GM12892 (cell line): ENCODE measurements around the gene GALNT10.

Experiments
- DNase-seq: peaks from one replicate; pipeline ENCODE4 v3.0.0; 2011; ENCODE audit not compliant: insufficient read length
- FAIRE-seq: peaks from 2 replicates; lab custom pipeline; 2011; peaks lifted over from hg19 to GRCh38; lab: Jason Lieb, UNC
- POLR2A ChIP-seq: IDR thresholded peaks from 2 replicates; pipeline ENCODE4 v1.6.1; 2011; ENCODE audit warnings: low read depth, low read length, control low read depth
- POLR2AphosphoS5 ChIP-seq: IDR thresholded peaks from 2 replicates; pipeline ENCODE4 v1.6.1; 2011; ENCODE audit warnings: low read depth, low read length, control low read depth
- TAF1 ChIP-seq: IDR thresholded peaks from 2 replicates; pipeline ENCODE4 v1.6.1; 2011; ENCODE audit warnings: low read depth, mild to moderate bottlenecking, control low read depth, low read length, borderline replicate concordance

GALNT10 gene

DNA sequence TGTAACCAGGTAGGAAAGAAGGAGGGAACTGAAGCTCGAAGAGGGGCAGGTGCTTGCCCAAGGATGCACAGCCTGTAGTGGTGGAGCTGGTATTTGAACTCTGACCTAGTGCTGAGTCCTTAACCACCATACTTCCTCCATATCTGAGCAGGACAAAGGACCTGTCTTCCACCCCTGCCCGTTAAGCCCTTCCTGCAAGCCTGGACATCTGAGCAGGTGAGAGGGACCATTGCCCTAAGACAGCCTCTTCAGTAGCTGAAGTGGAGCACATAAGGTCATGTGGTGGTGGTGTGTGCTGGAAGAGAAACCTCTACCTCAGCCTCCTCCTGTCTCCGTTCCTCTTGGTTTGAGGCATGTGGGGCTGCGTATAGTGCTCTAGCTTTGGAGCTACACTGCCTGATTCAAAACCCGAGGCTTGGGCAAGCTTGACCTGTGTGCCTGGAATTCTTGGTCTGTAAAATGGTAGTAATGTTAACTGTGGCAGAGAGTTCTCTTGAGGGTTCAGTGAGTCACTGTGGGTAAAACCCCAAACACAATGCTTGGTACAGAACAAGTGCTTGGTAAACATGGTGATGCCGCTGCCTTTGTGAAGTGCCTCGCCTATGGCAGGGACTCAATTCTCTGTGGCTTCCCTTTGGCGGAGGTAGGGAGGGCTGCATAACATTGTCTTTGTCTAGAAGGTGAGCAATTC is 7.4 kb downstream of the GALNT10 start:
- TF ChIP-seq TAF1 (no peak), POLR2A (no peak), POLR2AphosphoS5 (no peak)
- DNase-seq (no peak), FAIRE-seq (no peak)

DNA sequence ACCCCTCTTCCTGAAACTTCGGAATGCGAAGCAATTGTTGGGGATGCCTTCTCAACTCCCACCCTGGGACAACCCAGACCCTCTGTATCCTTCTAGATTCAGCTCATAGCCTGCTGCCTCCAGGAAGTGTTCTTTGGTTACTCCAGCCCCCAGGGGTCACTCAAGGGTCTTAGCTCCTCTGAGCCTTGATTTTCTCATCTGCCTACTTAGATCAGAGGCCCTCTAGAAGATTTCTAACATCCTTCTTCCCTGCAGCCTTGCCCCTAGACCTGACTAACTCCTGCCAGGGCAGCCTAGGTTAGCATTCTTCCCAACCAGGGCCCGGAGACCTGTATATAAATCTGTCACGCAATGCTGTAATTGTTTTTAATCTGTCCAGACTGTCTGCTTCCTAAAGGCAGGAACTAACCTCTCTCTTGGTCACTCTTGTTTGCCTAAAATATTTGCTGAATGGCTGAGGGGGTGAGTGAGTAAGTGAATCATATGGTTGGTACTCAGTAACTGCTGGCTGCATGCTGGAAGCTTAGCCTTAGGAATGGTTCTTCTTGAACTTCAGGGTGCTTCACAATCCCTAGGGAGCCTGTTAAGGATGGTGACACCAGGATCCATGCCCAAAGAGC is 8.2 kb downstream of the GALNT10 start:
- FAIRE-seq (no peak), DNase-seq (no peak)
- TF ChIP-seq POLR2A, result no peak
- no peak for TF ChIP-seq POLR2AphosphoS5
- TF ChIP-seq TAF1, result no peak

DNA sequence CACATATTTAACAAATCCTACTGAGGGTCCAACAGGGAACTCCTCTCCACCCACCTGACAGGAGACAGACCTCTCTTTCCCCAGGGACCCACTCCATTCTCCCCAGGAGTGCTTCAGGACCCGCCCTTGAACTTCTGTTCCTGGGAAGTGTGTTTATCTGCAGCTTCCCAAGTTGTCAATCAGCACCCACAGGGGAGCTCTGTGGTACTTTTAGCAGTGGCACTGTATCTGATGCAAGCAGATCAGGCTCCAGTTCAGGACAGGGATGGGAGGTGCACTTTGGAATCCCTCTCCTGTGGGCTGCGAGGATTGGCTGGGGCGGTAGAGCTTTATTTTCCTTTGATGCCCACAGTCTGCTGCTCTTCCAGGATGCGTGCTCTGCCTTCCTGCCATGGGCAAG is 8.7 kb downstream of the GALNT10 start:
- FAIRE-seq (no peak), DNase-seq (no peak)
- TF ChIP-seq POLR2A, result no peak
- no peak for TF ChIP-seq TAF1
- no peak for TF ChIP-seq POLR2AphosphoS5

DNA sequence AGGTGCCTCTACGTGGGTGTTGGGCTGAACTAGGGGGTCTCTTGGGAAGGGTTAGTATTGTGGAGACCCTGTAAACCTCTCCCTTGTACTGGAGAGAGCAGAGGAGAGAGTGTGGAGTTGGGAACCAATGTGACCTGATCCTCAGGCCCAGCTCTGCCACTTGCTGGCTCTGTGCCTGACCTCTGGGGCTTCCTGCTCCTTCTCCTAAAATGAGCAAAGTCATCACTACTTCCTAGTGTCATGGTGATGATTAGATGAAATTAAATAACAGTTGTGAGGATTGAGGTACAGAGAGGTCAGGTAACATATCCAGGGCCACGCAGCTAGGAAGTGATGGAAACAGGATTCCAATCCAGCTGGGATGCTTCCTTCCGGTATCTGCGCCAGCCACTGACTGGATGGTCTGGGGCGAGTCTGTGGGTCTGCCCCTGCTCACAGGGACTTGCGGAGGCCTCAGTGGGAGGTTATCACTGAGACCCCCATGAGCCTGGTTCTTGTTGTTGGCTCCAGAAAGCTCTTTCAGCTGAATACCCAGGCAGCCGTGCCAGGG is 9.2 kb downstream of the GALNT10 start:
- no peak for FAIRE-seq
- DNase-seq, result no peak

DNA sequence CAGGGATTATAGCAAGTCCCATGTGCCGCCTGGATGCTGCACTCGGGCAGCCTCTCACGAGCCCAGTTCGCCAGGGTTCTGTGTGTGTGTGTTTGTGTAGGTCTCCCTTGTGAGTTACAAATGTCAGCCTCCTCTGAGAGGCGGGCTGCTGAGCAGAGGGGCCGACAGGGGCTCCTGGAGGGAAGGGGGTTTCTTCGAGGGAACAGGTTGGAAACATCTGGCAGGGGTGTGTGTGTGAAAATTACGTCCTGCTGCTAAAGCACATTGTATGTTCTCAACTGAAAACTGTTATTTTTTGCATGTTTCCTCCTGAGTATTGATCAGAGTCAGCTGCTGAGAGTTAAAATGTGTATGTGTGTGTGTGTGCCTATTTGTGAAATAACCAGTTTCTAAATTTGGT is 9.7 kb downstream of the GALNT10 start:
- TF ChIP-seq TAF1 (no peak), POLR2AphosphoS5 (no peak)
- DNase-seq, result no peak
- FAIRE-seq, result no peak

More for the DNA sequence above, 9.2 kb downstream of the GALNT10 start:
- TF ChIP-seq POLR2AphosphoS5 (no peak), POLR2A (no peak), TAF1 (no peak)

DNA sequence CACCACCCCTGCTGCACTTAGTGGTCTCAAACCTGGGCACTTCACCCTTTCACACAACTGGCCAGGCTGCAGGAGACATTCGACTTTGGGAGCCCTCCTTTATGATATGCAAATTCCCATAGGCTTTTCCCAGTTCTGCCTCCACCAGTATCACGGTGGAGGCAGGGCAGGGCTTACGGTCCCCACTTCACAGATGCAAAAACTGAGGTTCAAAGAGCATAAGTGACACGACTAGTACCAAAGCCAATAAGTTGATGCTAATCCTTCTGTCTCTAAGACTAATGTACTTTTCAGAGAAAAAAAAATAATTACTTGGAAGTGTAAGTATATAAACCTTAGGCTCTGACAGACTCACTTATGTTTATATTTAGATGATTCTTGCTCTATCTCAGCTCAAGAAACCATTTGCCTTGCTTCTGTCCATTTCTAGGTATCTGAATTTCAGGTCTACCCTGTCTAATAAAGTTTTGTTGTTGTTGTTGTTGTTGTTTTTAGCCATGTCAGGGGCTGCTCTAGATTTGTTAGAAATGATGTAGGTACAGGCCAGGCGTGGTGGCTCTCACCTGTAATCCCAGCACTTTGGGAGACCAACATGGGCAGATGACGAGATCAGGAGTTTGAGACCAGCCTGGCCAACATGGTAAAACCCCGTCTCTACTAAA is 10.7 kb downstream of the GALNT10 start:
- FAIRE-seq, result no peak
- TF ChIP-seq POLR2AphosphoS5, result no peak
- TF ChIP-seq TAF1, result no peak
- TF ChIP-seq POLR2A, result no peak
- DNase-seq, result no peak

DNA sequence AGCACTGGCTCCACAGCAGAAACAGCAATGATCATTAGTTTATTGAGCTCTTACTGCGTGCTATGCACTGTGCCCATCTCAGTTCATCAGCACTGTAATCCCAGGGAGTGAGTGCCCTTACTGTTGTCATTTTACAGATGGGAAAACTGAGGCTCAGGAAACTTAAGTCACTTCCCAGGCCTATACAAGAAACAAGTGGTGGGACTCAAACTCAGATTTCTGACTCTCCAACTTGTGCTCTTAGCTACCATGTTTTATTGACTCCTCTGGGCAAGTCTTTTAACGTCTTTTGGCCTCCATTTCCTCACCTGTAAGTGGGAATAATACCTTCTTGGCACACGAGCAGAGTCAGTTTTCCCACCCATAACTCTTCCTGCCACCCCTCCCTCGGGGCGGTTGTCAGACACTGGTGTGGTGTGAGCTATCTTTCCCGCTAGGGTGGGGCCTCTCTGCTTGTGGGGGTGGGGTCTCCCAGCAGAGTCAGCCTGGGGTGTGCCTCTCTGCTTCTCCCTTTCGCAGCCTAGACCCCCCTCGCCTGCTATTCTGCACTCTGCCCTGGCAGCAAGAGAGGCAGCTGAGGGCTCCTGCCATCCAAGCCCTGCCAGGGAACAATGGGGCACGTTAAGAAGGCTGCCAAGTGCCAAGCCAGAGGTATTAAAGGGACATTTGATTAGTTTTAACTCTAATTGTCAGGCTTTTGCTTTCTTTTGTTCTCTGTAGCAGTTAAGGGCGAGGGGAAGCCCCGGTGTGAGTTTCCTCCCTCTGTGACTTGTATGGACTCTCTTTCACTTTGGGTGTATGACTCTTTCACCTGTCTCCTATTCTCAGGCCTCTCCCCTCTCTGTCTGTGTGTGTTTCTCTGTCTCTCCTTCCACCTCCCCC is 12.1 kb downstream of the GALNT10 start:
- TF ChIP-seq TAF1 (no peak), POLR2A (no peak), POLR2AphosphoS5 (no peak)
- FAIRE-seq (peak; percentile 33), DNase-seq (peak; percentile 52)

DNA sequence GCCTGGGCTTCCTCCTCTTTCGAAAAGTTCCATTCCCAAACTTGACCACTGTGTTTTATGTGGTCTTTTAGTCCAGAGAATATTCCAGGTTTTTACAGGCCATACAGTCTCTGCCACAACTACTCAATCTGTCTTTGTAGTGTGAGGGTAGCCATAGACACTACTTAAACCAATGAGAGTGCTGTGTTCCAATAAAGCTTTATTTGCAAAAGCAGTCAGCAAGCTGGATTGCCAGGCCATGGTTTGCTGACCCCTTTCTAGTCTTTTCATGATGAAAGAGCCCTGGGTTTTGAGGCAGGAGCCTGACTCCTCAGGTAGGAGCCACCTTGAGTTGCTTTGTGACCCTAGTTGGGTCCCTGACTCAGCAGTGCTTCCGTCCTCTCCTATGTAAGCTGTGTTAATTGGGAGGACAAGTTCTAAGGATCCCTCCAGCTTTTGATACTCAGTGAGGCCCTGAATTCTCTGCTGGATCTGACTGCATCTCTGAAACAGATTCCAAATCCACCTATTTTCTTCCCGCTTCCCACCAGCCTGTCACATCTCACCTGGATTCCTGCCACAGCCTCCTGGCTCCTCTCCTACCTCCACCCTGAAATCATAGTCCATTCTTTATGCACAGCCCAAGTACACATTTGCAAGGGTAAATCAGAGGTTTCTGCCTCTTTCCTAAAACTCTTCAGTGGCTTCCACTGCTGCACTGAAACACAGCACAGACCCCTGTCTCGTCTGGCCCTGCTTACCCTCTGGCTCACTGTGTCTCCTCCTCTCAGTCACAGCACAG is 13.5 kb downstream of the GALNT10 start:
- DNase-seq (no peak), FAIRE-seq (no peak)
- TF ChIP-seq POLR2A, result no peak

DNA sequence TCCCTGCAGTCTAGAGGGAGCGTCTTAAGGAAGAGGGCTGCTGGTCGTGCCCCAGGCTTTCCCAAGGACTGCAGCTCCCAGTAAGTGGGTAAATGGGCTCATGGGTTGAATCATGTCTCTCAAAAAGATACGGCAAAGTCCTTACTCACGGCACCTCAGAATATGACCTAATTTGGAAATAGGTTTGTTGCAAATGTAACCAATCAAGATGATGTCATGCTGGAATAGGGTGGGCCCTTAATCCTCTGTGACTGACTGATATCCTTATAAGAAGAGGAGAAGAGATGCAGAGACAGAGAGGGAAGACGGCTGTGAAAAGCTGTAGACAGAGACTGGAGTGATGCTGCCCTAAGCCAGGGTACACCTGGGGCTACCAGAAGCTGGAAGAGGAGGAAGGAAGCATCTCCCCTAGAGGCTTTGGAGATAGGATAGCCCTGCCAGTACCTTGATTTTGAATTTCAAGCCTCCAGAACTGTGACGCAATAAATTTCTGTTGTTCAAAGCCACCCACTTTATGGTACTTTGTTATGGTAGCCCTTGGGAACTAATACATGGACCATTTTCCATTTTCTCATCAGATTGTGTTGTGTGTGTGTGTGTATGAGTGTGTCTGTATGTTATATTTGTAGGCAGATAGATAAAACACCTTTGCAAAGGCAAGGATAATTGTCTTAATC is 15.0 kb downstream of the GALNT10 start:
- no peak for TF ChIP-seq TAF1
- TF ChIP-seq POLR2A, result no peak
- no peak for TF ChIP-seq POLR2AphosphoS5
- DNase-seq, result no peak
- no peak for FAIRE-seq

DNA sequence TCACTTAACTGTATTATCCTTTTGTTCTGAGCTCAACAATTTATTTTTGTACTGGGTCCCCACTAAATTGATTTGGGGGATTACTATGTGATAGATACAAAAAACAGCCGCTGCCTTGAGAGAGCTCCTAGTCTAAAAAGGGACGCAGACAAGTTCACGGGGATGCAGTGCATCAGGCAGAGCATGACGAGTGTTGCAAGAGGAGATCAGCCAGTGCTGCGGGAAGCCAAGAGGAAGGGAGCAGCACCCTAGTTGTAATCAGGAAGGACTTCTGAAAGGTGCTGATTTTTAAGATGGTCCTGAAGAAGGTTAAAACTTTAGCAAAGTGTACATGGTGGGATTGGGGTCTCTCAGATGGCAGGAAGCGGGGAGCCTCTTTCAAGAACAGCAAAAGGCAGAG is 15.8 kb downstream of the GALNT10 start:
- FAIRE-seq (no peak), DNase-seq (no peak)
- TF ChIP-seq TAF1 (no peak), POLR2AphosphoS5 (no peak), POLR2A (no peak)
